Endothelial cell of umbilical vein (primary cell): ENCODE results near the gene MORC4. TPM values are rescaled to one million over a fixed set of nuclear protein-coding genes. Genes with fewer than 3 reads are reported as not detected.

Experiments
- BruUV-seq: library from RNA; stranded (reverse); fragments of 400-500 nt; replicated peaks from 2 replicates; lab custom pipeline; 2021; lab: Mats Ljungman, UMichigan
- CTCF ChIA-PET: fragments of 300-600, 350-600 bp; sonication (Branson Sonifier 250); formaldehyde crosslinking; loops from one replicate; lab custom pipeline; 2021; ENCODE audit warnings: antibody characterized with exemption, inconsistent platforms; lab: Charles Lee
- POLR2A ChIA-PET: fragments of 300-600, 350-600 bp; sonication (Branson Sonifier 250); formaldehyde crosslinking; loops from one replicate; lab custom pipeline; 2021; ENCODE audit warnings: antibody characterized with exemption, inconsistent platforms; lab: Charles Lee
- DNase-seq: peaks from one replicate; pipeline ENCODE4 v3.0.0-alpha.2; 2011; ENCODE audit warnings: low read depth, low spot score
- FAIRE-seq: peaks from 2 replicates; lab custom pipeline; 2011; peaks lifted over from hg19 to GRCh38; lab: Jason Lieb, UNC
- H2AFZ ChIP-seq: 2 replicates; pipeline ENCODE4 v1.6.0; 2012; ENCODE audit warnings: low read depth, low read length, control low read depth, inconsistent platforms
- H3K27ac ChIP-seq: 2 replicates; pipeline ENCODE4 v1.5.1; 2011; ENCODE audit warnings: low read depth, mild to moderate bottlenecking, control low read depth, low read length, moderate library complexity; ENCODE audit not compliant: insufficient read depth
- H3K27me3 ChIP-seq, 2 experiments: 2 replicates each; pipeline versions ENCODE4 v1.6.0 to v1.6.1; 2011; ENCODE audit warnings: low read length in 2 of 2, mixed read lengths in 1 of 2; ENCODE audit not compliant: control insufficient read depth in 2 of 2, insufficient read depth in 2 of 2
- H3K36me3 ChIP-seq, 2 experiments: 2 replicates in 1 of 2; 3 replicates in 1 of 2; pipeline ENCODE4 v1.5.1; 2011; ENCODE audit warnings: low read length in 2 of 2, mild to moderate bottlenecking in 1 of 2, moderate library complexity in 1 of 2; ENCODE audit not compliant: control insufficient read depth in 2 of 2, insufficient read depth in 2 of 2; ENCODE audit errors: extremely low read depth in 1 of 2
- H3K4me1 ChIP-seq: 3 replicates; pipeline ENCODE4 v1.5.1; 2011; ENCODE audit warnings: mild to moderate bottlenecking, low read length; ENCODE audit not compliant: control insufficient read depth, insufficient read depth; ENCODE audit errors: extremely low read depth
- H3K4me2 ChIP-seq: 2 replicates; pipeline ENCODE4 v1.6.1; 2011; ENCODE audit warnings: low read length, control low read depth, mixed read lengths; ENCODE audit not compliant: insufficient read depth
- H3K4me3 ChIP-seq, 3 experiments: fragments of 200-600 bp in 1 of 3; sonication (generic), shearing (Covaris generic) in 1 of 3; replicated peaks in 1 of 3; 2 replicates each; pipeline ENCODE4 v1.5.1; 2011 to 2016; ENCODE audit warnings: control low read depth in 3 of 3, low read length in 3 of 3, mild to moderate bottlenecking in 2 of 3, inconsistent platforms in 1 of 3, low read depth in 1 of 3, moderate library complexity in 1 of 3; ENCODE audit not compliant: insufficient read depth in 1 of 3
- H3K79me2 ChIP-seq: 2 replicates; pipeline ENCODE4 v1.6.0; 2012; ENCODE audit warnings: low read length, inconsistent platforms; ENCODE audit not compliant: control insufficient read depth, insufficient read depth
- H3K9ac ChIP-seq: replicated peaks from 2 replicates; pipeline ENCODE3; 2011; ENCODE audit warnings: low read length, control low read depth; ENCODE audit not compliant: insufficient read depth; ENCODE audit errors: extremely low read depth
- H3K9me1 ChIP-seq: replicated peaks from 3 replicates; pipeline ENCODE4 v1.6.0; 2011; ENCODE audit warnings: mild to moderate bottlenecking, low read length; ENCODE audit not compliant: control insufficient read depth, insufficient read depth; ENCODE audit errors: extremely low read depth
- H3K9me3 ChIP-seq: replicated peaks from 2 replicates; pipeline ENCODE4 v1.5.1; 2012; ENCODE audit warnings: low read length, inconsistent platforms; ENCODE audit not compliant: control insufficient read depth, insufficient read depth
- H4K20me1 ChIP-seq: replicated peaks from 2 replicates; pipeline ENCODE3; 2011; ENCODE audit warnings: mild to moderate bottlenecking, low read length; ENCODE audit not compliant: control insufficient read depth, insufficient read depth; ENCODE audit errors: extremely low read depth
- FOS ChIP-seq: IDR thresholded peaks from 2 replicates; pipeline ENCODE4 v1.6.1; 2011; ENCODE audit warnings: mild to moderate bottlenecking, low read length, moderate library complexity, borderline replicate concordance; ENCODE audit not compliant: insufficient read depth
- GATA2 ChIP-seq: IDR thresholded peaks from 2 replicates; pipeline ENCODE4 v1.7.0; 2011; ENCODE audit warnings: low read depth, mild to moderate bottlenecking, moderate library complexity, mixed read lengths, low read length; ENCODE audit not compliant: insufficient read length, insufficient read depth
- POLR2AphosphoS5 ChIP-seq: IDR thresholded peaks from 2 replicates; pipeline ENCODE4 v1.6.1; 2012; ENCODE audit warnings: low read depth, mild to moderate bottlenecking, control low read depth, low read length, moderate library complexity; ENCODE audit not compliant: insufficient read depth
- dilution Hi-C: fragments of 300-500 bp; cut with MboI; formaldehyde crosslinking; loops from one replicate; pipeline ENCODE4 v1.15.0; 2019; ENCODE audit warnings: low sequenced_read_pairs; ENCODE audit not compliant: extremely low pct_ligation_motif_present
- intact Hi-C: fragments of 100-400 bp; cut with micrococcal nuclease; formaldehyde crosslinking; loops from one replicate; pipeline ENCODE4 v1.10.0; 2022
- polyA plus RNA-seq, 4 experiments: library from polyadenylated mRNA; depleted of rRNA in 3 of 4; stranded (reverse) in 3 of 4; unstranded in 1 of 4; fragments of >200 nt; gene quantifications; 2 replicates each; pipeline versions ENCODE4 v1.2.1 to v1.2.3, GENCODE V29; 2011 to 2012; ENCODE audit warnings: missing spikeins in 1 of 4
- total RNA-seq: library from RNA; stranded (reverse); gene quantifications from 2 replicates; pipeline ENCODE4 v1.2.3, GENCODE V29; 2021
- TF ChIP-seq, protein P1 (sequence below), 2 donors: IDR thresholded peaks; 1 replicate in 1 of 2; 2 replicates in 1 of 2; pipeline ENCODE4 v1.5.1; 2011; ENCODE audit warnings: low read length in 2 of 2, mild to moderate bottlenecking in 2 of 2, moderate library complexity in 2 of 2, control low read depth in 1 of 2, inconsistent platforms in 1 of 2, low read depth in 1 of 2; ENCODE audit not compliant: insufficient read depth in 1 of 2; ENCODE audit errors: extremely low read depth in 1 of 2

Gene MORC4
- total and polyA plus RNA-seq, 2 donors (not counting 3 experiments of a cell fraction or from before 2014, with no cell fraction given) = 4.3 to 12.0 TPM

GRCh38 chrX:106933538-106933961 lies 66.5 kb downstream of the MORC4 start:
- TF ChIP-seq POLR2AphosphoS5 (peak; percentile 27), FOS (peak; percentile 30), GATA2 (peak; percentile 99)
- TF ChIP-seq, protein P1, sequence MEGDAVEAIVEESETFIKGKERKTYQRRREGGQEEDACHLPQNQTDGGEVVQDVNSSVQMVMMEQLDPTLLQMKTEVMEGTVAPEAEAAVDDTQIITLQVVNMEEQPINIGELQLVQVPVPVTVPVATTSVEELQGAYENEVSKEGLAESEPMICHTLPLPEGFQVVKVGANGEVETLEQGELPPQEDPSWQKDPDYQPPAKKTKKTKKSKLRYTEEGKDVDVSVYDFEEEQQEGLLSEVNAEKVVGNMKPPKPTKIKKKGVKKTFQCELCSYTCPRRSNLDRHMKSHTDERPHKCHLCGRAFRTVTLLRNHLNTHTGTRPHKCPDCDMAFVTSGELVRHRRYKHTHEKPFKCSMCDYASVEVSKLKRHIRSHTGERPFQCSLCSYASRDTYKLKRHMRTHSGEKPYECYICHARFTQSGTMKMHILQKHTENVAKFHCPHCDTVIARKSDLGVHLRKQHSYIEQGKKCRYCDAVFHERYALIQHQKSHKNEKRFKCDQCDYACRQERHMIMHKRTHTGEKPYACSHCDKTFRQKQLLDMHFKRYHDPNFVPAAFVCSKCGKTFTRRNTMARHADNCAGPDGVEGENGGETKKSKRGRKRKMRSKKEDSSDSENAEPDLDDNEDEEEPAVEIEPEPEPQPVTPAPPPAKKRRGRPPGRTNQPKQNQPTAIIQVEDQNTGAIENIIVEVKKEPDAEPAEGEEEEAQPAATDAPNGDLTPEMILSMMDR (IDR thresholded peaks at IDR 0.05; ENCODE audit: extremely low read depth in 1 of 2, insufficient read depth in 1 of 2, low read depth in 1 of 2, low read length in 2 of 2) = no peak
- no peak overlapping the region for H2AFZ ChIP-seq
- ChIA-PET CTCF (interaction anchor here (1.6 to 3.3 kb wide), 2 partner anchors 35 to 39 kb away, joined by 3 to 17 read pairs; no protein-coding TSS in a partner anchor), POLR2A (no interaction called here)
- no TSS peak for BruUV-seq
- no peaks in the 10 kb centered on the region for H3K79me2 ChIP-seq
- H3K36me3 ChIP-seq = no peaks in the 10 kb centered on the region
- intact Hi-C loops = no loop called here
- DNase-seq = peak; percentile 27
- H3K9me1 ChIP-seq = no peaks in the 10 kb centered on the region
- no peaks in the 10 kb centered on the region for H4K20me1 ChIP-seq
- peak; percentile 85 for FAIRE-seq
- H3K27ac ChIP-seq = no peak overlapping the region
- H3K9ac ChIP-seq = no peak overlapping the region
- peaks cover 21% of the 10 kb centered on the region for H3K4me1 ChIP-seq
- H3K4me2 ChIP-seq = peak overlapping the region; percentile 24
- H3K9me3 ChIP-seq = no peaks in the 10 kb centered on the region
- H3K27me3 ChIP-seq = no peaks in the 10 kb centered on the region
- H3K4me3 ChIP-seq = no peak overlapping the region
- dilution Hi-C loops = no loop called here
